ENCODE results near the gene CPZ.

Gene CPZ

GRCh38 chr4:8577972-8578371, 14.6 kb upstream of the CPZ start:
- DNase-seq: no peak
- in situ Hi-C loops (cut with MboI; ENCODE audit: low pct_unique_long_range_greater_than_20kb, low sequenced_read_pairs): no loop called here

- in situ Hi-C loops (cut with MboI; ENCODE audit: low pct_unique_long_range_greater_than_20kb, low sequenced_read_pairs): no loop called here
- no peak for DNase-seq
These were observed 13.8 kb upstream of the CPZ start for GRCh38 chr4:8578717-8579116.

- no peak for DNase-seq
These were observed 12.8 kb upstream of the CPZ start for GRCh38 chr4:8579526-8580320.

GRCh38 chr4:8580321-8581093, 12.1 kb upstream of the CPZ start, which contains the start of gene GPR78:
Gene GPR78, plus strand, starts transcription at chr4:8580392. Its CDS starts 591 bp downstream, at chr4:8580983.
- DNase-seq: no peak
- in situ Hi-C loops (cut with MboI; ENCODE audit: low pct_unique_long_range_greater_than_20kb, low sequenced_read_pairs): no loop called here

More at GRCh38 chr4:8579526-8580320, 12.8 kb upstream of the CPZ start:
- in situ Hi-C loops (cut with MboI; ENCODE audit: low pct_unique_long_range_greater_than_20kb, low sequenced_read_pairs): no loop called here

- DNase-seq: no peak
- in situ Hi-C loops (cut with MboI; ENCODE audit: low pct_unique_long_range_greater_than_20kb, low sequenced_read_pairs): no loop called here
These were observed 11.3 kb upstream of the CPZ start for GRCh38 chr4:8581094-8581861.

- in situ Hi-C loops (cut with MboI; ENCODE audit: low pct_unique_long_range_greater_than_20kb, low sequenced_read_pairs): no loop called here
- no peak for DNase-seq
These were observed 10.5 kb upstream of the CPZ start for GRCh38 chr4:8582016-8582415.

GRCh38 chr4:8582436-8582835, 10.1 kb upstream of the CPZ start:
- no peak for DNase-seq
- in situ Hi-C loops (cut with MboI; ENCODE audit: low pct_unique_long_range_greater_than_20kb, low sequenced_read_pairs): no loop called here

- in situ Hi-C loops (cut with MboI; ENCODE audit: low pct_unique_long_range_greater_than_20kb, low sequenced_read_pairs): no loop called here
- no peak for DNase-seq
These were observed 9.5 kb upstream of the CPZ start for GRCh38 chr4:8582941-8583654.

- DNase-seq: no peak
- in situ Hi-C loops (cut with MboI; ENCODE audit: low pct_unique_long_range_greater_than_20kb, low sequenced_read_pairs): no loop called here
These were observed 8.9 kb upstream of the CPZ start for GRCh38 chr4:8583655-8584025.

GRCh38 chr4:8585186-8585585, 7.4 kb upstream of the CPZ start:
- in situ Hi-C loops (cut with MboI; ENCODE audit: low pct_unique_long_range_greater_than_20kb, low sequenced_read_pairs): no loop called here
- no peak for DNase-seq

- DNase-seq: no peak
- in situ Hi-C loops (cut with MboI; ENCODE audit: low pct_unique_long_range_greater_than_20kb, low sequenced_read_pairs): no loop called here
These were observed 6.8 kb upstream of the CPZ start for GRCh38 chr4:8585721-8586212.

- no peak for DNase-seq
- in situ Hi-C loops (cut with MboI; ENCODE audit: low pct_unique_long_range_greater_than_20kb, low sequenced_read_pairs): no loop called here
These were observed 6.3 kb upstream of the CPZ start for GRCh38 chr4:8586246-8586645.

- DNase-seq: no peak
These were observed 5.7 kb upstream of the CPZ start for GRCh38 chr4:8586671-8587468.

GRCh38 chr4:8587469-8588195, 4.9 kb upstream of the CPZ start:
- in situ Hi-C loops (cut with MboI; ENCODE audit: low pct_unique_long_range_greater_than_20kb, low sequenced_read_pairs): no loop called here
- no peak for DNase-seq

More at GRCh38 chr4:8586671-8587468, 5.7 kb upstream of the CPZ start:
- in situ Hi-C loops (cut with MboI; ENCODE audit: low pct_unique_long_range_greater_than_20kb, low sequenced_read_pairs): no loop called here

GRCh38 chr4:8588196-8588470, 4.4 kb upstream of the CPZ start:
- DNase-seq: no peak
- in situ Hi-C loops (cut with MboI; ENCODE audit: low pct_unique_long_range_greater_than_20kb, low sequenced_read_pairs): no loop called here

- no peak for DNase-seq
- in situ Hi-C loops (cut with MboI; ENCODE audit: low pct_unique_long_range_greater_than_20kb, low sequenced_read_pairs): no loop called here
These were observed 3.2 kb upstream of the CPZ start for GRCh38 chr4:8589336-8589735.

GRCh38 chr4:8589823-8590545, 2.6 kb upstream of the CPZ start:
- no peak for DNase-seq
- in situ Hi-C loops (cut with MboI; ENCODE audit: low pct_unique_long_range_greater_than_20kb, low sequenced_read_pairs): no loop called here

Data from KBM-7 (cell line).